Prostate gland (tissue), 2 donors: ENCODE data around the gene MPP3.

Source experiments
- POLR2A ChIP-seq: fragments of 450-650 bp; IDR thresholded peaks from one replicate; pipeline ENCODE4 v1.6.1; 2016; ENCODE audit warnings: antibody characterized with exemption, mild to moderate bottlenecking
- POLR2AphosphoS5 ChIP-seq: sonication (generic); formaldehyde crosslinking; IDR thresholded peaks from one replicate; pipeline ENCODE4 v1.6.1; 2017; ENCODE audit warnings: antibody characterized with exemption
- TF ChIP-seq, protein P1 (sequence below), 4 experiments: fragments of 200-600 bp in 2 of 4; fragments of 450-650 bp in 2 of 4; sonication (generic) in 2 of 4; IDR thresholded peaks; 1 replicate in 3 of 4; 2 replicates in 1 of 4; pipeline ENCODE4 v1.5.1; 2016 to 2019; ENCODE audit warnings: antibody characterized with exemption in 4 of 4, mild to moderate bottlenecking in 2 of 4, moderate library complexity in 2 of 4

GRCh38 chr17:43758086-43758485 lies 74.9 kb downstream of the MPP3 start:
- TF ChIP-seq POLR2A (no peak), POLR2AphosphoS5 (no peak)
- TF ChIP-seq, protein P1, sequence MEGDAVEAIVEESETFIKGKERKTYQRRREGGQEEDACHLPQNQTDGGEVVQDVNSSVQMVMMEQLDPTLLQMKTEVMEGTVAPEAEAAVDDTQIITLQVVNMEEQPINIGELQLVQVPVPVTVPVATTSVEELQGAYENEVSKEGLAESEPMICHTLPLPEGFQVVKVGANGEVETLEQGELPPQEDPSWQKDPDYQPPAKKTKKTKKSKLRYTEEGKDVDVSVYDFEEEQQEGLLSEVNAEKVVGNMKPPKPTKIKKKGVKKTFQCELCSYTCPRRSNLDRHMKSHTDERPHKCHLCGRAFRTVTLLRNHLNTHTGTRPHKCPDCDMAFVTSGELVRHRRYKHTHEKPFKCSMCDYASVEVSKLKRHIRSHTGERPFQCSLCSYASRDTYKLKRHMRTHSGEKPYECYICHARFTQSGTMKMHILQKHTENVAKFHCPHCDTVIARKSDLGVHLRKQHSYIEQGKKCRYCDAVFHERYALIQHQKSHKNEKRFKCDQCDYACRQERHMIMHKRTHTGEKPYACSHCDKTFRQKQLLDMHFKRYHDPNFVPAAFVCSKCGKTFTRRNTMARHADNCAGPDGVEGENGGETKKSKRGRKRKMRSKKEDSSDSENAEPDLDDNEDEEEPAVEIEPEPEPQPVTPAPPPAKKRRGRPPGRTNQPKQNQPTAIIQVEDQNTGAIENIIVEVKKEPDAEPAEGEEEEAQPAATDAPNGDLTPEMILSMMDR (IDR thresholded peaks at IDR 0.05) = no peak
